ENCODE data around the gene RASAL2.
A peak's percentile ranks its signal among the peaks of the same experiment; 100 is the strongest.

RASAL2 gene

GRCh38 chr1:178503849-178504248, 409.9 kb downstream of the RASAL2 start:
- no peak overlapping the region for H3K27ac Mint-ChIP-seq
- ATAC-seq (replicated peaks) (no peak), DNase-seq (no peak)
- peaks cover 3 to 5% of the 10 kb centered on the region in 2 donors for H3K4me1 Mint-ChIP-seq
- H3K4me3 Mint-ChIP-seq = no peak overlapping the region
- peaks cover 10% of the 10 kb centered on the region in 2 donors for H3K27me3 Mint-ChIP-seq
- H3K36me3 Mint-ChIP-seq = no peaks in the 10 kb centered on the region
- H3K9me3 Mint-ChIP-seq = no peaks in the 10 kb centered on the region

GRCh38 chr1:178504286-178504685, 410.4 kb downstream of the RASAL2 start:
- ATAC-seq (replicated peaks) (no peak), DNase-seq (no peak)
- Mint-ChIP-seq H3K4me1 (peaks cover 3 to 5% of the 10 kb centered on the region in 2 donors), H3K9me3 (no peaks in the 10 kb centered on the region), H3K27ac (no peak overlapping the region), H3K27me3 (peaks cover 10% of the 10 kb centered on the region in 2 donors), H3K4me3 (no peak overlapping the region), H3K36me3 (no peaks in the 10 kb centered on the region)

GRCh38 chr1:178506177-178506576, 412.3 kb downstream of the RASAL2 start:
- H3K4me3 Mint-ChIP-seq = no peak overlapping the region

GRCh38 chr1:178506669-178507068, 412.8 kb downstream of the RASAL2 start:
- ATAC-seq (replicated peaks) = no peak
- Mint-ChIP-seq H3K36me3 (no peaks in the 10 kb centered on the region), H3K4me3 (no peak overlapping the region), H3K9me3 (no peaks in the 10 kb centered on the region), H3K4me1 (peaks cover under 1 to 2% of the 10 kb centered on the region in 2 donors), H3K27me3 (peaks cover 10% of the 10 kb centered on the region in 2 donors), H3K27ac (no peak overlapping the region)
- no peak for DNase-seq

More at GRCh38 chr1:178506177-178506576, 412.3 kb downstream of the RASAL2 start:
- Mint-ChIP-seq H3K36me3 (no peaks in the 10 kb centered on the region), H3K4me1 (peaks cover 3 to 5% of the 10 kb centered on the region in 2 donors), H3K27me3 (peaks cover 10% of the 10 kb centered on the region in 2 donors), H3K27ac (no peak overlapping the region), H3K9me3 (no peaks in the 10 kb centered on the region)
- no peak for ATAC-seq (replicated peaks)
- DNase-seq = no peak

GRCh38 chr1:178509414-178510007, 415.6 kb downstream of the RASAL2 start:
- H3K27me3 Mint-ChIP-seq = peaks cover 5% of the 10 kb centered on the region in 2 donors
- DNase-seq = no peak
- H3K4me1 Mint-ChIP-seq = peaks cover 5 to 6% of the 10 kb centered on the region in 2 donors
- H3K9me3 Mint-ChIP-seq = no peaks in the 10 kb centered on the region
- H3K4me3 Mint-ChIP-seq = no peak overlapping the region
- no peak overlapping the region for H3K27ac Mint-ChIP-seq
- ATAC-seq (replicated peaks) = no peak
- H3K36me3 Mint-ChIP-seq = no peaks in the 10 kb centered on the region

GRCh38 chr1:178510155-178510554, 416.3 kb downstream of the RASAL2 start:
- no peaks in the 10 kb centered on the region for H3K36me3 Mint-ChIP-seq
- H3K27me3 Mint-ChIP-seq = peaks cover 5% of the 10 kb centered on the region in 2 donors
- no peak overlapping the region for H3K4me3 Mint-ChIP-seq
- no peak for DNase-seq
- H3K27ac Mint-ChIP-seq = no peak overlapping the region
- H3K4me1 Mint-ChIP-seq = peaks cover 5 to 7% of the 10 kb centered on the region in 2 donors
- ATAC-seq (replicated peaks) = no peak
- H3K9me3 Mint-ChIP-seq = no peaks in the 10 kb centered on the region

GRCh38 chr1:178512566-178513277, 418.8 kb downstream of the RASAL2 start, which contains the start of gene TEX35:
Gene TEX35, plus strand, starts transcription at chr1:178513109. Its CDS starts 80 bp downstream, at chr1:178513189.
- H3K36me3 Mint-ChIP-seq = no peaks in the 10 kb centered on the region
- H3K27me3 Mint-ChIP-seq = peaks cover 0 to 5% of the 10 kb centered on the region in 2 donors
- H3K4me3 Mint-ChIP-seq = no peak within 1 kb of the TSS
- ATAC-seq (replicated peaks) (no peak), DNase-seq (no peak)
- no peaks in the 10 kb centered on the region for H3K9me3 Mint-ChIP-seq
- no peak within 1 kb of the TSS for H3K27ac Mint-ChIP-seq
- peaks cover 5 to 7% of the 10 kb centered on the region in 2 donors for H3K4me1 Mint-ChIP-seq

- H3K27ac Mint-ChIP-seq = no peak overlapping the region
- no peaks in the 10 kb centered on the region for H3K9me3 Mint-ChIP-seq
- DNase-seq = no peak
- peaks cover 5 to 7% of the 10 kb centered on the region in 2 donors for H3K4me1 Mint-ChIP-seq
- ATAC-seq (replicated peaks) = no peak
- H3K4me3 Mint-ChIP-seq = no peak overlapping the region
- H3K36me3 Mint-ChIP-seq = no peaks in the 10 kb centered on the region
- peaks cover 0 to 5% of the 10 kb centered on the region in 2 donors for H3K27me3 Mint-ChIP-seq
Observed at GRCh38 chr1:178513278-178513983, 419.5 kb downstream of the RASAL2 start.

GRCh38 chr1:178516110-178516509, 422.2 kb downstream of the RASAL2 start:
- Mint-ChIP-seq H3K27me3 (peaks cover 0 to 5% of the 10 kb centered on the region in 2 donors), H3K27ac (no peak overlapping the region), H3K36me3 (no peaks in the 10 kb centered on the region), H3K4me1 (peaks cover 5 to 7% of the 10 kb centered on the region in 2 donors), H3K4me3 (no peak overlapping the region), H3K9me3 (no peaks in the 10 kb centered on the region)
- ATAC-seq (replicated peaks) (no peak), DNase-seq (no peak)

GRCh38 chr1:178518894-178519293, 425.0 kb downstream of the RASAL2 start:
- no peak for DNase-seq
- no peak overlapping the region for H3K27ac Mint-ChIP-seq
- no peaks in the 10 kb centered on the region for H3K27me3 Mint-ChIP-seq
- no peaks in the 10 kb centered on the region for H3K36me3 Mint-ChIP-seq
- no peak for ATAC-seq (replicated peaks)
- peaks cover 5 to 7% of the 10 kb centered on the region in 2 donors for H3K4me1 Mint-ChIP-seq
- no peak overlapping the region for H3K4me3 Mint-ChIP-seq
- H3K9me3 Mint-ChIP-seq = no peaks in the 10 kb centered on the region

- no peaks in the 10 kb centered on the region for H3K36me3 Mint-ChIP-seq
- ATAC-seq (replicated peaks) (no peak), DNase-seq (no peak)
- no peak overlapping the region for H3K27ac Mint-ChIP-seq
- H3K4me3 Mint-ChIP-seq = no peak overlapping the region
- H3K27me3 Mint-ChIP-seq = no peaks in the 10 kb centered on the region
- H3K9me3 Mint-ChIP-seq = peaks cover 0 to 1% of the 10 kb centered on the region in 2 donors
- H3K4me1 Mint-ChIP-seq = no peaks in the 10 kb centered on the region
Observed at GRCh38 chr1:178520803-178521202, 426.9 kb downstream of the RASAL2 start.

GRCh38 chr1:178521241-178521640, 427.3 kb downstream of the RASAL2 start:
- ATAC-seq (replicated peaks) = no peak
- Mint-ChIP-seq H3K4me1 (no peaks in the 10 kb centered on the region), H3K36me3 (no peaks in the 10 kb centered on the region), H3K27ac (no peak overlapping the region), H3K9me3 (peaks cover 0 to 1% of the 10 kb centered on the region in 2 donors), H3K27me3 (no peaks in the 10 kb centered on the region), H3K4me3 (no peak overlapping the region)
- no peak for DNase-seq

- Mint-ChIP-seq H3K27ac (no peak overlapping the region), H3K4me1 (peaks cover 8 to 17% of the 10 kb centered on the region in 2 donors), H3K27me3 (peaks cover 0 to 8% of the 10 kb centered on the region in 2 donors), H3K4me3 (no peak overlapping the region), H3K9me3 (peaks cover 0 to 1% of the 10 kb centered on the region in 2 donors), H3K36me3 (no peaks in the 10 kb centered on the region)
- DNase-seq (no peak), ATAC-seq (replicated peaks) (peak; percentile 60 to 81)
Observed at GRCh38 chr1:178527117-178527516, 433.2 kb downstream of the RASAL2 start.

GRCh38 chr1:178528228-178528952, 434.5 kb downstream of the RASAL2 start:
- DNase-seq = no peak
- H3K27ac Mint-ChIP-seq = no peak overlapping the region

More at GRCh38 chr1:178528228-178528952, 434.5 kb downstream of the RASAL2 start:
- ATAC-seq (replicated peaks) = no peak
- H3K4me3 Mint-ChIP-seq = no peak overlapping the region
- H3K4me1 Mint-ChIP-seq = peaks cover 12 to 22% of the 10 kb centered on the region in 2 donors
- no peaks in the 10 kb centered on the region for H3K36me3 Mint-ChIP-seq
- H3K9me3 Mint-ChIP-seq = peaks cover 0 to 1% of the 10 kb centered on the region in 2 donors
- H3K27me3 Mint-ChIP-seq = peaks cover 0 to 8% of the 10 kb centered on the region in 2 donors

Data from stimulated activated naive B cell treated with anti-CD40 and anti-IgM and Interleukin-4, amounts not matched to agents 10 μg/mL and 1 μg/mL and 100 μg/mL, for 72 hours (primary cell).